ENCODE measurements around the gene ARRDC4. TPM values are rescaled to one million over a fixed set of nuclear protein-coding genes. Genes with fewer than 3 reads are reported as not detected.

The ARRDC4 gene
- total and polyA plus RNA-seq, 2 of the 4 experiments (the other 2 are of a cell fraction) = 5.3 to 9.1 TPM

DNA sequence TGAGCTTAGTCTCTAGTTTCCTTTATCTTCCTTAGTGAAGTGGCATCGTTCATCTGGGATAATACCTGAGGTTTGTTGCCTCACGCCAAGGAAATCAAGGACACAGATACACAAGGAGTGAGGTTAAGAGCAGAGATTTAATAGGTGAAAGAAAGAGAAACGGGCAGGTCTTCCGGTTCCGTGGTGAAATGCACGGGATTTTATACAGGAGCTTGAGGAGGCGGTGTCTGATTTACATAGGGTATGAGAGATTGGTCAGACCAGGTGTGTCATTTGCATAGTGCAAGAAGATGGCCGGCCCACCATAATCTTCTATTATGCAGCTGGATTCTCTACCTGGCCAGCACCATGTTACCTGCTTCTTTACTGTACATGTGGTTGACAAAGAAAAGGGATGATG is 17.2 kb downstream of the ARRDC4 start:
- Histone ChIP-seq H2BK5ac (ENCODE audit: low read depth, low read length, poor library complexity, severe bottlenecking) (no peak overlapping the region), H2AK9ac (replicated peaks; ENCODE audit: low read depth, low read length, poor library complexity) (no peak overlapping the region), H2AK5ac (ENCODE audit: low read depth, low read length) (no peak overlapping the region), H3K27ac (ENCODE audit: insufficient read depth, low read length) (no peak overlapping the region), H3K9ac (ENCODE audit: low read depth, low read length) (no peak overlapping the region), H2BK15ac (ENCODE audit: low read depth, low read length) (no peak overlapping the region), H3K4ac (ENCODE audit: low read depth, low read length) (no peak overlapping the region), H4K91ac (ENCODE audit: insufficient read depth, low read depth, low read length) (no peak overlapping the region), H3K23ac (ENCODE audit: low read depth, low read length) (no peak overlapping the region), H2BK120ac (ENCODE audit: low read depth, low read length) (no peak overlapping the region), H3K9me3 (ENCODE audit: control insufficient read depth, insufficient read depth, low read length) (no peaks in the 10 kb centered on the region), H2BK20ac (ENCODE audit: low read depth, low read length) (no peak overlapping the region), H3K79me1 (ENCODE audit: low read depth in 1 of 2, low read length in 2 of 2) (no peaks in the 10 kb centered on the region), H3K4me2 (ENCODE audit: low read depth, low read length) (no peak overlapping the region), H3K9me1 (ENCODE audit: insufficient read depth, low read length) (no peaks in the 10 kb centered on the region), H4K5ac (ENCODE audit: low read depth, low read length) (no peak overlapping the region), H3K4me1 (ENCODE audit: control insufficient read depth, insufficient read depth, low read length) (no peaks in the 10 kb centered on the region), H4K20me1 (ENCODE audit: insufficient read depth, low read length) (no peaks in the 10 kb centered on the region), H4K8ac (ENCODE audit: low read depth in 2 of 2, low read length in 2 of 2) (no peak overlapping the region), H3K14ac (replicated peaks; ENCODE audit: low read depth, low read length) (no peak overlapping the region), H3K36me3 (ENCODE audit: control insufficient read depth, insufficient read depth, low read length) (no peaks in the 10 kb centered on the region), H3K27me3 (ENCODE audit: control insufficient read depth, insufficient read depth, low read length) (no peaks in the 10 kb centered on the region), H3K18ac (ENCODE audit: low read depth, low read length) (no peak overlapping the region), H2AFZ (replicated peaks; ENCODE audit: low read length, poor library complexity) (no peak overlapping the region), H3K4me3 (ENCODE audit: insufficient read depth, low read depth, low read length) (no peak overlapping the region), H3K56ac (ENCODE audit: extremely low read depth, insufficient read depth, low read length) (no peak overlapping the region)
- in situ Hi-C loops (cut with MboI; ENCODE audit: low sequenced_read_pairs) (no loop called here), intact Hi-C loops (cut with micrococcal nuclease) (no loop called here), dilution Hi-C loops (cut with HindIII; ENCODE audit: low sequenced_read_pairs, unreplicated experiment) (no loop called here)
- ATAC-seq (ENCODE audit: low read depth) (no peak), DNase-seq (no peak)
- ChIA-PET POLR2A (ENCODE audit: unreplicated experiment) (no interaction called here), CTCF (no interaction called here)
- no CpG with 5 or more reads among the region's 8 CpGs for WGBS, 2 experiments (ENCODE audit: extremely low coverage in 2 of 2, insufficient read length in 1 of 2)
- TF ChIP-seq BHLHE40 (IDR thresholded peaks at IDR 0.05; ENCODE audit: low read depth, low read length) (no peak), POLR2A (IDR thresholded peaks at IDR 0.05; ENCODE audit: low read depth, low read length) (no peak), RAD21 (IDR thresholded peaks at IDR 0.05; ENCODE audit: low read length) (no peak), NFE2L2 (IDR thresholded peaks at IDR 0.05; ENCODE audit: low read depth, low read length) (no peak), RCOR1 (IDR thresholded peaks at IDR 0.05; ENCODE audit: insufficient replicate concordance, low read length) (no peak), MAZ (IDR thresholded peaks at IDR 0.05; ENCODE audit: borderline replicate concordance, low read depth, low read length) (no peak), FOS (IDR thresholded peaks at IDR 0.05; ENCODE audit: low read depth, low read length) (no peak), MAFK (IDR thresholded peaks at IDR 0.05; ENCODE audit: low read depth, low read length) (no peak), CEBPB (IDR thresholded peaks at IDR 0.05; ENCODE audit: low read depth, low read length) (no peak), RFX5 (IDR thresholded peaks at IDR 0.05; ENCODE audit: low read depth, low read length) (no peak), CHD1 (IDR thresholded peaks at IDR 0.05; ENCODE audit: low read depth, low read length) (no peak), MXI1 (IDR thresholded peaks at IDR 0.05; ENCODE audit: borderline replicate concordance, low read depth, low read length) (no peak), SMC3 (IDR thresholded peaks at IDR 0.05; ENCODE audit: low read depth, low read length) (no peak)
- TF ChIP-seq, protein P1, sequence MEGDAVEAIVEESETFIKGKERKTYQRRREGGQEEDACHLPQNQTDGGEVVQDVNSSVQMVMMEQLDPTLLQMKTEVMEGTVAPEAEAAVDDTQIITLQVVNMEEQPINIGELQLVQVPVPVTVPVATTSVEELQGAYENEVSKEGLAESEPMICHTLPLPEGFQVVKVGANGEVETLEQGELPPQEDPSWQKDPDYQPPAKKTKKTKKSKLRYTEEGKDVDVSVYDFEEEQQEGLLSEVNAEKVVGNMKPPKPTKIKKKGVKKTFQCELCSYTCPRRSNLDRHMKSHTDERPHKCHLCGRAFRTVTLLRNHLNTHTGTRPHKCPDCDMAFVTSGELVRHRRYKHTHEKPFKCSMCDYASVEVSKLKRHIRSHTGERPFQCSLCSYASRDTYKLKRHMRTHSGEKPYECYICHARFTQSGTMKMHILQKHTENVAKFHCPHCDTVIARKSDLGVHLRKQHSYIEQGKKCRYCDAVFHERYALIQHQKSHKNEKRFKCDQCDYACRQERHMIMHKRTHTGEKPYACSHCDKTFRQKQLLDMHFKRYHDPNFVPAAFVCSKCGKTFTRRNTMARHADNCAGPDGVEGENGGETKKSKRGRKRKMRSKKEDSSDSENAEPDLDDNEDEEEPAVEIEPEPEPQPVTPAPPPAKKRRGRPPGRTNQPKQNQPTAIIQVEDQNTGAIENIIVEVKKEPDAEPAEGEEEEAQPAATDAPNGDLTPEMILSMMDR (conservative IDR thresholded peaks at IDR 0.05; ENCODE audit: low read depth, low read length) = no peak
- TF ChIP-seq, protein P2, sequence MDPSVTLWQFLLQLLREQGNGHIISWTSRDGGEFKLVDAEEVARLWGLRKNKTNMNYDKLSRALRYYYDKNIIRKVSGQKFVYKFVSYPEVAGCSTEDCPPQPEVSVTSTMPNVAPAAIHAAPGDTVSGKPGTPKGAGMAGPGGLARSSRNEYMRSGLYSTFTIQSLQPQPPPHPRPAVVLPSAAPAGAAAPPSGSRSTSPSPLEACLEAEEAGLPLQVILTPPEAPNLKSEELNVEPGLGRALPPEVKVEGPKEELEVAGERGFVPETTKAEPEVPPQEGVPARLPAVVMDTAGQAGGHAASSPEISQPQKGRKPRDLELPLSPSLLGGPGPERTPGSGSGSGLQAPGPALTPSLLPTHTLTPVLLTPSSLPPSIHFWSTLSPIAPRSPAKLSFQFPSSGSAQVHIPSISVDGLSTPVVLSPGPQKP (IDR thresholded peaks at IDR 0.05; ENCODE audit: borderline replicate concordance, low read depth, low read length) = no peak
- TF ChIP-seq, protein P3, sequence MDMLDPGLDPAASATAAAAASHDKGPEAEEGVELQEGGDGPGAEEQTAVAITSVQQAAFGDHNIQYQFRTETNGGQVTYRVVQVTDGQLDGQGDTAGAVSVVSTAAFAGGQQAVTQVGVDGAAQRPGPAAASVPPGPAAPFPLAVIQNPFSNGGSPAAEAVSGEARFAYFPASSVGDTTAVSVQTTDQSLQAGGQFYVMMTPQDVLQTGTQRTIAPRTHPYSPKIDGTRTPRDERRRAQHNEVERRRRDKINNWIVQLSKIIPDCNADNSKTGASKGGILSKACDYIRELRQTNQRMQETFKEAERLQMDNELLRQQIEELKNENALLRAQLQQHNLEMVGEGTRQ (IDR thresholded peaks at IDR 0.05; ENCODE audit: low read depth, low read length) = no peak
- BruUV-seq (replicated peaks) = no TSS peak

All from IMR-90 (cell line).